ENCODE measurements around the gene GALNT10. TPM values are rescaled to one million over a fixed set of nuclear protein-coding genes. Genes with fewer than 3 reads are reported as not detected.
"Not testable (repeated sequence)": the region's sequence is repeated elsewhere in the genome, so short reads cannot be mapped to it uniquely, and the experiment has no call there.

The GALNT10 gene
- total RNA-seq, 1 donor from 2014 or later = 20.6 TPM

DNA sequence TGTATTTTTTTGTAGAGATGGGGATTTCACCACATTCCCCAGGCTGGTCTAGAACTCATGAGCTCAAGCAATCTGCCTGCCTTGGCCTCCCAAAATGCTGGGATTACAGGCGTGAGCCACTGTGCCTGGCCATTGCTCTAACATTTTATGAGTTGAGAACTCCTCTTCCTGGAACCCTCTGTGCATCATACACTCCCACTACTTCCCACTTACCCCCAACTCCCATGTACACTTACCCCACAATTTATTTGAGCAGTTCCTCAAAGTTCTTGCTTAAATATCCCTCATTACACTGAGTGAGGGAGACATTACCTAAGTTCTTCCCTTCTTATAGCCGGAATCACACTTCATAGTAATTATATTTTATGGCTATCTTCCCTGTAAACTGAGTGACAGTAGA, 42.9 kb upstream of the GALNT10 start:
- no peak overlapping the region for H3K27ac Mint-ChIP-seq
- H3K36me3 Mint-ChIP-seq (ENCODE audit: insufficient read depth) = no peaks in the 10 kb centered on the region
- H3K4me3 Mint-ChIP-seq (ENCODE audit: low read depth) = no peak overlapping the region
- peaks cover 21% of the 10 kb centered on the region for H3K4me1 Mint-ChIP-seq (ENCODE audit: low read depth)
- no peak for DNase-seq (ENCODE audit: low spot score, unreplicated experiment)
- H3K9me3 Mint-ChIP-seq (ENCODE audit: low read depth) = no peaks in the 10 kb centered on the region
- TF ChIP-seq, protein P1, sequence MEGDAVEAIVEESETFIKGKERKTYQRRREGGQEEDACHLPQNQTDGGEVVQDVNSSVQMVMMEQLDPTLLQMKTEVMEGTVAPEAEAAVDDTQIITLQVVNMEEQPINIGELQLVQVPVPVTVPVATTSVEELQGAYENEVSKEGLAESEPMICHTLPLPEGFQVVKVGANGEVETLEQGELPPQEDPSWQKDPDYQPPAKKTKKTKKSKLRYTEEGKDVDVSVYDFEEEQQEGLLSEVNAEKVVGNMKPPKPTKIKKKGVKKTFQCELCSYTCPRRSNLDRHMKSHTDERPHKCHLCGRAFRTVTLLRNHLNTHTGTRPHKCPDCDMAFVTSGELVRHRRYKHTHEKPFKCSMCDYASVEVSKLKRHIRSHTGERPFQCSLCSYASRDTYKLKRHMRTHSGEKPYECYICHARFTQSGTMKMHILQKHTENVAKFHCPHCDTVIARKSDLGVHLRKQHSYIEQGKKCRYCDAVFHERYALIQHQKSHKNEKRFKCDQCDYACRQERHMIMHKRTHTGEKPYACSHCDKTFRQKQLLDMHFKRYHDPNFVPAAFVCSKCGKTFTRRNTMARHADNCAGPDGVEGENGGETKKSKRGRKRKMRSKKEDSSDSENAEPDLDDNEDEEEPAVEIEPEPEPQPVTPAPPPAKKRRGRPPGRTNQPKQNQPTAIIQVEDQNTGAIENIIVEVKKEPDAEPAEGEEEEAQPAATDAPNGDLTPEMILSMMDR (IDR thresholded peaks at IDR 0.05; ENCODE audit: unreplicated experiment) = no peak
- H3K27me3 Mint-ChIP-seq = peaks cover 30% of the 10 kb centered on the region

DNA sequence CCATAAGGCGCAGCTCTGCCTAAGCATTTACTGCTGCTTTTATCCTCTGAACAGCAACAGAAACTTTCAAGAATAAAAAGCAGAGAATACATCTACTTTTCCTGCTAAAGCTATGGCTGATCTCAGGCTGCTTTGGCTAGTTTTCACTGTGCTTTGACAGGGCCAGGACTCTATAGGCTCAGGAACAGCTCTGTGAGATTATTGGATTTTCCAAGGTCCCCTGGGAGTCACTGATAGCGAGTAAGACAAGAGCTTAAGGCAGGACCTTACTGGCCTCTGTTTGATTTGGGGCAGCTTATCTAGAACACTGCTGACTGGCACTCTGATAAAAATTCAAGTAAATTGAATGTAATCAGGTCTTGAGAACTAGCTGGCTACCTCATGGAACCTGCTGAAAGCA, 40.1 kb upstream of the GALNT10 start:
- H3K27me3 Mint-ChIP-seq = peaks cover 17% of the 10 kb centered on the region
- H3K36me3 Mint-ChIP-seq (ENCODE audit: insufficient read depth); DNase-seq (ENCODE audit: low spot score, unreplicated experiment); H3K4me3 Mint-ChIP-seq (ENCODE audit: low read depth); H3K9me3 Mint-ChIP-seq (ENCODE audit: low read depth): not testable (repeated sequence)
- peaks cover 21% of the 10 kb centered on the region for H3K4me1 Mint-ChIP-seq (ENCODE audit: low read depth)
- peak overlapping the region; percentile 69 for H3K27ac Mint-ChIP-seq

DNA sequence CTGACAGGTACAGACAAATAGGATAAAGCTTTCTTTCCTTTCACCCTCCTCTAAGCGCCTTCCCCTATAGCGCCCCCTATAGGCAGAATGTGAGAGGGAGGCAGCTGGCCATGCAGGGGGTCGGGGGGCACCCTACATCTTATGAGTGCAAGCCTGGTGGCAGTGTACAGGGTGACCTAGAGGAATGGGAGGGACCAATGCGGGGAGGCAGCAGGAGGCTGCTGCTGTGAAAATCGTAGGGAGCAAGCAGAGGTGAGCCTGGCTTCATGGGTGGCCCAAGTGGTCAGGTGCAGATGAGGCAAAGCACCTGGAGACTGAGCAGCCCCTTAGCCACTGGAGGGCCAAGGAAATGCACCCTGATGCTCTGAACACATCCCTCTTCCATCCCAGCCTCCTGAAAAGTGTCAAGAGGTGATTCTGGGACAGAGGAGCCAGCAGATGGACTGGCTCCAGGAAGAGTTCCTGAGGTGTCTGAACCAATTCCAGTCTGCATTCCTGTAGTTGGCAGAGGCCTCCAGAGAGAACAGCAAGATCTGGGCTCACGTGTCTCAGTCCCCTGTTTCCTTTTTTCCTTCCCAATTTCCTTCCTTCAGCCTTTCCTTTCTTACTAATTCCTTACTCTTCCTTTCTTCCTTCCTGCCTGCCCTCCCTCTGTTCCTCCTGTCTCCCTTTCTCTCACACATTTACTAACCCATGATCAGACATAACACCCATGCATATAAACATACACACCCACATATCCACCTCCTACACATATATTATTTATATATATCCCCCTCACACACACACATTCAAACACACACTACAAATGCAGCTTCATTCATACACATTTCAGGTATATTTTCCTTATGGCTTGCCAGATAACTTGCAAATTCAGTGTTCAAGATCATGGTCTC, 32.8 kb upstream of the GALNT10 start:
- no peak for DNase-seq (ENCODE audit: low spot score, unreplicated experiment)
- no peaks in the 10 kb centered on the region for H3K36me3 Mint-ChIP-seq (ENCODE audit: insufficient read depth)
- H3K27me3 Mint-ChIP-seq = peaks cover 24% of the 10 kb centered on the region
- no peaks in the 10 kb centered on the region for H3K4me1 Mint-ChIP-seq (ENCODE audit: low read depth)
- TF ChIP-seq, protein P1 (IDR thresholded peaks at IDR 0.05; ENCODE audit: unreplicated experiment) = peak; percentile 44
- H3K9me3 Mint-ChIP-seq (ENCODE audit: low read depth) = no peaks in the 10 kb centered on the region
- no peak overlapping the region for H3K4me3 Mint-ChIP-seq (ENCODE audit: low read depth)
- H3K27ac Mint-ChIP-seq = no peak overlapping the region

DNA sequence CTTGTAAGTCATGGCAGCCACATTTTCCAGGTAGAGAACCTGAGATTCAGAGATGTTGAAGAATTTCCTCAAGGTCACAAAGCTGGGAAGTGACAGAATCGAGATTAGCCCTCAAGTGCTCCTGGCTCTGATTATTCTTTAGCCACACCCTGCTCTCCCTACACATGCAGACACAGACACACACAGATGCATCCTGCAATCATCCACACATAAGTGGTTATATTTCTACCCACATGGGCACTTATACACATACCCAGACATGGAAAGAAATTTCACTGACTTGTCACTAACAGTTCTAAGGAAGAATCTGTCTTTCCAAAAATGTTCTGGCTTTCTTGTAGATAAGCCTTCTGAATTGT, 32.2 kb upstream of the GALNT10 start:
- H3K9me3 Mint-ChIP-seq (ENCODE audit: low read depth) = no peaks in the 10 kb centered on the region
- no peak for DNase-seq (ENCODE audit: low spot score, unreplicated experiment)
- H3K4me3 Mint-ChIP-seq (ENCODE audit: low read depth) = no peak overlapping the region
- no peak overlapping the region for H3K27ac Mint-ChIP-seq
- H3K36me3 Mint-ChIP-seq (ENCODE audit: insufficient read depth) = no peaks in the 10 kb centered on the region
- no peaks in the 10 kb centered on the region for H3K4me1 Mint-ChIP-seq (ENCODE audit: low read depth)
- peaks cover 29% of the 10 kb centered on the region for H3K27me3 Mint-ChIP-seq
- TF ChIP-seq, protein P1 (IDR thresholded peaks at IDR 0.05; ENCODE audit: unreplicated experiment) = no peak

DNA sequence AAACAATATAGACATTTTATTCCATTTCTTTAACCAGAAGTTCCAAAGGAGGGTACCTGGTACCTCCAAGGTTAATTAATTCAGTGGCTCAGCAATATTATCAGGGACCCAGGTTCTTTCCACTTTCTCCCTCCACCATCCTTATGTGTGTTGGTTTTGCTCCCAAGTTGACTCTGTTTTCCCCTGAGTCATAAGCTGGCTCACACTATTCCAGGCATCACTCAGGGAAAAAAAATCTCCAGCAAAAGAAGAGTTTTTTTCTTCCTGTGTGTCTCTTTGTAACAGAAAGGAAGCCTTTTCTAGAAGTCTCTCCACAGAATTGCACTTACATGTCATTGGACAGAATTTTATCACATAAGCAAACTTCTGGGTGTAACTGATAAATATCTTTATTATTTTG, 31.2 kb upstream of the GALNT10 start:
- H3K4me1 Mint-ChIP-seq (ENCODE audit: low read depth) = no peaks in the 10 kb centered on the region

More for the DNA sequence above, 31.2 kb upstream of the GALNT10 start:
- Mint-ChIP-seq H3K9me3 (ENCODE audit: low read depth) (no peaks in the 10 kb centered on the region), H3K27ac (no peak overlapping the region), H3K27me3 (peaks cover 39% of the 10 kb centered on the region), H3K4me3 (ENCODE audit: low read depth) (no peak overlapping the region), H3K36me3 (ENCODE audit: insufficient read depth) (no peaks in the 10 kb centered on the region)
- no peak for DNase-seq (ENCODE audit: low spot score, unreplicated experiment)
- TF ChIP-seq, protein P1 (IDR thresholded peaks at IDR 0.05; ENCODE audit: unreplicated experiment) = no peak

All from progenitor cell of endocrine pancreas (in vitro differentiated cells).